Omental fat pad (tissue), 4 donors: ENCODE results near the gene ZBTB33. TPM values are rescaled to one million over a fixed set of nuclear protein-coding genes. Genes with fewer than 3 reads are reported as not detected.

ENCODE experiments used
- ATAC-seq: fragments of 150-250 bp; one replicate; pipeline ENCODE4 v1.9.1; 2016; ENCODE audit warnings: mild to moderate bottlenecking, moderate library complexity; ENCODE audit not compliant: low FRiP score
- DNase-seq: peaks from one replicate; pipeline ENCODE4 v3.0.0-alpha.2; 2019; ENCODE audit warnings: low spot score
- CTCF ChIP-seq, 3 donors: fragments of 450-650 bp; IDR thresholded peaks; one replicate each; pipeline ENCODE4 v1.5.1; 2016 to 2017; ENCODE audit warnings: antibody characterized with exemption in 3 of 3, mild to moderate bottlenecking in 3 of 3, moderate library complexity in 2 of 3
- total RNA-seq, 4 donors: library from RNA; depleted of rRNA; stranded (reverse); fragments of >200 nt; gene quantifications; one replicate each; pipeline ENCODE4 v1.1.0, GENCODE V29; 2016

ZBTB33 gene
- total RNA-seq, 4 donors from 2014 or later = 10.9 to 19.7 (median 11.5) TPM

- TF ChIP-seq CTCF (IDR thresholded peaks at IDR 0.05) = no peak
- no peak for ATAC-seq
- no peak for DNase-seq
Measured at GRCh38 chrX:120301960-120302359, 51.3 kb downstream of the ZBTB33 start.

GRCh38 chrX:120302434-120302833, 51.8 kb downstream of the ZBTB33 start:
- no peak for TF ChIP-seq CTCF (IDR thresholded peaks at IDR 0.05)
- ATAC-seq = no peak
- no peak for DNase-seq

- ATAC-seq (no peak), DNase-seq (no peak)
- no peak for TF ChIP-seq CTCF (IDR thresholded peaks at IDR 0.05)
Measured at GRCh38 chrX:120304256-120304655, 53.6 kb downstream of the ZBTB33 start.

- no peak for DNase-seq
- no peak for ATAC-seq
- no peak for TF ChIP-seq CTCF (IDR thresholded peaks at IDR 0.05)
Measured at GRCh38 chrX:120305531-120306141, 55.0 kb downstream of the ZBTB33 start.

- ATAC-seq = no peak
- TF ChIP-seq CTCF (IDR thresholded peaks at IDR 0.05) = no peak
- DNase-seq = no peak
Measured at GRCh38 chrX:120306630-120307029, 56.0 kb downstream of the ZBTB33 start.

Other genes with a start within 250 kb of the ZBTB33 start
- gene RHOXF2B, start 173.1 kb upstream of the ZBTB33 start, total RNA-seq = not detected
- gene RHOXF1, start 134.9 kb upstream of the ZBTB33 start, total RNA-seq = not detected
- not detected for gene RHOXF2, start 92.2 kb upstream of the ZBTB33 start, total RNA-seq
- gene TMEM255A, start 60.6 kb downstream of the ZBTB33 start, total RNA-seq = 10 to 100 TPM in 1 of 4 donors, 1 to 10 TPM in 3; 1.1 to 12.0 (median 4.8) TPM
- gene ATP1B4, start 111.3 kb downstream of the ZBTB33 start, total RNA-seq = not detected
- 100 to 1,000 TPM; 111 to 123 (median 117) TPM for gene LAMP2, start 218.5 kb downstream of the ZBTB33 start, total RNA-seq